A673 (cell line): Measurements from ENCODE around the gene APBB2. TPM values are rescaled to one million over a fixed set of nuclear protein-coding genes. Genes with fewer than 3 reads are reported as not detected.
"Not testable (repeated sequence)": the region's sequence is repeated elsewhere in the genome, so short reads cannot be mapped to it uniquely, and the experiment has no call there.

Experiments used
- BruUV-seq: library from RNA; stranded (reverse); fragments of 400-500 nt; replicated peaks from 2 replicates; lab custom pipeline; 2021; lab: Mats Ljungman, UMichigan
- CTCF ChIA-PET: fragments of 300-600 bp; sonication (Branson Sonifier 250); formaldehyde crosslinking; loops from one replicate; lab custom pipeline; 2022; ENCODE audit warnings: antibody characterized with exemption; lab: Charles Lee
- POLR2A ChIA-PET: fragments of 300-600 bp; sonication (Branson Sonifier 250); formaldehyde crosslinking; loops from one replicate; lab custom pipeline; 2022; ENCODE audit warnings: antibody characterized with exemption; ENCODE audit not compliant: low non-redundant PET; lab: Charles Lee
- DNase-seq: peaks from one replicate; pipeline ENCODE4 v3.0.0-alpha.2; 2015; ENCODE audit warnings: low spot score
- H3K27ac ChIP-seq: fragments of 200-600 bp; sonication (generic); 2 replicates; pipeline ENCODE4 v1.5.1; 2016; ENCODE audit warnings: mixed run types, low read depth, mild to moderate bottlenecking, mixed read lengths, antibody characterized with exemption, low read length; ENCODE audit not compliant: poor library complexity, severe bottlenecking
- H3K27me3 ChIP-seq: fragments of 200-600 bp; sonication (generic); replicated peaks from 2 replicates; pipeline ENCODE4 v1.6.1; 2017; ENCODE audit warnings: mixed run types, low read depth, mild to moderate bottlenecking, mixed read lengths, antibody characterized with exemption, low read length; ENCODE audit not compliant: insufficient read depth, poor library complexity
- H3K36me3 ChIP-seq: fragments of 200-600 bp; sonication (generic); 2 replicates; pipeline ENCODE4 v1.6.1; 2016; ENCODE audit warnings: mixed run types, mild to moderate bottlenecking, mixed read lengths, antibody characterized with exemption, low read length; ENCODE audit not compliant: insufficient read depth, poor library complexity, severe bottlenecking
- H3K4me1 ChIP-seq: fragments of 200-600 bp; sonication (generic); 2 replicates; pipeline ENCODE4 v1.6.1; 2017; ENCODE audit warnings: mixed run types, mild to moderate bottlenecking, mixed read lengths, antibody characterized with exemption, low read length; ENCODE audit not compliant: insufficient read depth, poor library complexity, severe bottlenecking
- H3K4me3 ChIP-seq: fragments of 200-600 bp; sonication (generic); 2 replicates; pipeline ENCODE4 v1.5.1; 2016; ENCODE audit warnings: low read depth, mixed run types, mild to moderate bottlenecking, mixed read lengths, low read length; ENCODE audit not compliant: poor library complexity, severe bottlenecking
- H3K9me3 ChIP-seq: fragments of 200-600 bp; sonication (generic); 2 replicates; pipeline ENCODE4 v1.6.1; 2016; ENCODE audit warnings: mixed run types, low read depth, mild to moderate bottlenecking, mixed read lengths, antibody characterized with exemption, low read length; ENCODE audit not compliant: poor library complexity, severe bottlenecking
- CTCF ChIP-seq: fragments of 300-800, 200-600 bp; sonication (generic); conservative IDR thresholded peaks from 2 replicates; pipeline ENCODE4 v1.5.1; 2017; ENCODE audit warnings: low read depth, mild to moderate bottlenecking, antibody characterized with exemption, low read length, moderate library complexity, mixed read lengths
- EZH2 ChIP-seq: fragments of 200-600 bp; sonication (generic); IDR thresholded peaks from 2 replicates; pipeline ENCODE4 v1.6.1; 2017; ENCODE audit warnings: borderline replicate concordance, low read depth, mild to moderate bottlenecking, mixed read lengths, antibody characterized with exemption, low read length; ENCODE audit not compliant: poor library complexity, severe bottlenecking
- intact Hi-C: fragments of 100-400 bp; cut with micrococcal nuclease; formaldehyde crosslinking; loops from one replicate; pipeline ENCODE4 v1.10.0; 2022; ENCODE audit not compliant: unreplicated experiment
- total RNA-seq: library from RNA; stranded (reverse); gene quantifications from 2 replicates; pipeline ENCODE4 v1.2.3, GENCODE V29; 2021

APBB2 gene
- total RNA-seq, 1 experiment from 2014 or later, result 10.3 TPM

GRCh38 chr4:40923316-40924095 lies 290.8 kb downstream of the APBB2 start:
- Histone ChIP-seq H3K4me3 (no peak overlapping the region), H3K36me3 (no peaks in the 10 kb centered on the region), H3K27me3 (no peaks in the 10 kb centered on the region), H3K27ac (no peak overlapping the region), H3K9me3 (no peaks in the 10 kb centered on the region), H3K4me1 (peaks cover 13% of the 10 kb centered on the region)
- CTCF ChIA-PET, result interaction anchor here (0.8 to 2.2 kb wide), 2 partner anchors 15 to 27 kb away, joined by 3 to 19 read pairs; no protein-coding TSS in a partner anchor
- DNase-seq, result peak; percentile 14
- intact Hi-C loops, result loop anchor here (1.0 kb wide), 1 partner anchor 15 kb away; no protein-coding TSS in a partner anchor
- no peak for TF ChIP-seq EZH2
- peak; percentile 45 for TF ChIP-seq CTCF
- BruUV-seq, result no TSS peak
- POLR2A ChIA-PET, result no interaction called here

GRCh38 chr4:40919976-40920375 lies 294.4 kb downstream of the APBB2 start:
- H3K36me3 ChIP-seq, H3K27me3 ChIP-seq, BruUV-seq, DNase-seq, H3K9me3 ChIP-seq, H3K4me3 ChIP-seq, intact Hi-C loops, POLR2A ChIA-PET, CTCF ChIA-PET, H3K27ac ChIP-seq: not testable (repeated sequence)
- peaks cover 37% of the 10 kb centered on the region for H3K4me1 ChIP-seq

- peak; percentile 92 for DNase-seq
- Histone ChIP-seq H3K9me3 (no peaks in the 10 kb centered on the region), H3K4me3 (no peak overlapping the region), H3K36me3 (no peaks in the 10 kb centered on the region), H3K27me3 (no peaks in the 10 kb centered on the region), H3K4me1 (peaks cover 31% of the 10 kb centered on the region), H3K27ac (peak overlapping the region; percentile 60)
- POLR2A ChIA-PET, result no interaction called here
- no TSS peak for BruUV-seq
- intact Hi-C loops, result no loop called here
- CTCF ChIA-PET, result interaction anchor here (1.6 to 1.7 kb wide), 2 partner anchors 9 to 21 kb away, joined by 4 to 6 read pairs; no protein-coding TSS in a partner anchor
- TF ChIP-seq CTCF (no peak), EZH2 (no peak)
Observed at GRCh38 chr4:40918330-40918729, 296.0 kb downstream of the APBB2 start.
